PC-3 (cell line): Measurements from ENCODE around the gene EMP1.

ENCODE experiments used
- CTCF ChIP-seq: fragments of 300-600 bp; sonication (generic); conservative IDR thresholded peaks from 2 replicates; pipeline ENCODE4 v1.5.1; 2017; ENCODE audit warnings: antibody characterized with exemption, low read depth, mild to moderate bottlenecking, low read length
- EZH2 ChIP-seq: fragments of 300-600 bp; sonication (generic); IDR thresholded peaks from one replicate; pipeline ENCODE4 v1.6.1; 2017; ENCODE audit warnings: antibody characterized with exemption, mild to moderate bottlenecking, low read length; ENCODE audit not compliant: unreplicated experiment
- EZH2phosphoT487 ChIP-seq: fragments of 300-600 bp; sonication (generic); IDR thresholded peaks from 2 replicates; pipeline ENCODE4 v1.6.1; 2018; ENCODE audit warnings: mild to moderate bottlenecking, antibody characterized with exemption, low read length, borderline replicate concordance

GRCh38 chr12:13170892-13171490 is 25.5 kb upstream of the EMP1 start:
- no peak for TF ChIP-seq CTCF
- no peak for TF ChIP-seq EZH2phosphoT487
- no peak for TF ChIP-seq EZH2
